A673 (cell line): Measurements from ENCODE around the gene TMCC1.

Source experiments
- CTCF ChIP-seq: fragments of 300-800, 200-600 bp; sonication (generic); conservative IDR thresholded peaks from 2 replicates; pipeline ENCODE4 v1.5.1; 2017; ENCODE audit warnings: low read depth, mild to moderate bottlenecking, antibody characterized with exemption, low read length, moderate library complexity, mixed read lengths
- EZH2 ChIP-seq: fragments of 200-600 bp; sonication (generic); IDR thresholded peaks from 2 replicates; pipeline ENCODE4 v1.6.1; 2017; ENCODE audit warnings: borderline replicate concordance, low read depth, mild to moderate bottlenecking, mixed read lengths, antibody characterized with exemption, low read length; ENCODE audit not compliant: poor library complexity, severe bottlenecking

DNA sequence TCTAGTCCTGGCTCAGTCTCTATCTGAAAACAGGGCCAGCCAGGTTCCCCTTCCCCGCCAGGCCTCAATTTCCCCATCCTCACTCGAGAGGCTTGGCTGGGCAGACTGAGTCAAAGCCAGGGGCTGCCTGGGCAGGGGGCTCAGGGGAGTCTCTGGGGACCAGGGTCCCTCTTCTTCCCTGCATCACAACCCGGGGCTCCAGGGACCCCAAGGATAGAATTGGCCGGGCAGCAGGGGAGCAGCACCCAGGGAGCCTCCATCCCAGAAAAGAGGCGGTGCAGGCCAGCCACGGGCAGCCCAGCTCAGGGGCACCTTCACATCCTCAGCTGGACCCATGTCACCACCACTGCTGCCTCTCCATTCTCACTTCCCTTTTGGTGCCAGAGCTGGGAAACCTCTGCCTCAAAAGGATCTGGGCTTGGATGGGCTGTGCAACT is 273.8 kb downstream of the TMCC1 start:
- no peak for TF ChIP-seq CTCF
- TF ChIP-seq EZH2: no peak
